Measurements from ENCODE around the gene EDEM1.

- TF ChIP-seq POLR2A (IDR thresholded peaks at IDR 0.05) (no peak), CTCF (IDR thresholded peaks at IDR 0.05) (no peak)
These were observed 43.6 kb downstream of the EDEM1 start for GRCh38 chr3:5231074-5231473.

Data from uterus (tissue), 2 donors.